Germinal center (tissue), 1 donor: ENCODE data around the gene PITX3.
"Not testable (repeated sequence)": the region's sequence is repeated elsewhere in the genome, so short reads cannot be mapped to it uniquely, and the experiment has no call there.

Experiments used
- DNase-seq: peaks from one replicate; pipeline ENCODE4 v3.0.0; 2012; ENCODE audit warnings: mixed read lengths, low spot score

The PITX3 gene

GRCh38 chr10:102254426-102254825, 13.1 kb upstream of the PITX3 start:
- no peak for DNase-seq

- DNase-seq, result not testable (repeated sequence)
Measured at GRCh38 chr10:102252508-102252907, 11.2 kb upstream of the PITX3 start.

- no peak for DNase-seq
Measured at GRCh38 chr10:102247734-102248133, 6.4 kb upstream of the PITX3 start.

- DNase-seq, result no peak
Measured at GRCh38 chr10:102246261-102246660, 4.9 kb upstream of the PITX3 start.

- no peak for DNase-seq
Measured at GRCh38 chr10:102245932-102246251, 4.6 kb upstream of the PITX3 start.

- peak; percentile 99 for DNase-seq
Measured at GRCh38 chr10:102245082-102245931, 4.0 kb upstream of the PITX3 start, which contains the start of gene GBF1. Gene GBF1, plus strand, starts transcription at chr10:102245532. Its CDS starts 13,407 bp downstream, at chr10:102258939.

GRCh38 chr10:102243309-102243708, 2.0 kb upstream of the PITX3 start:
- no peak for DNase-seq

GRCh38 chr10:102242118-102242485, 790 bp upstream of the PITX3 start:
- DNase-seq, result no peak

GRCh38 chr10:102241032-102241443, 274 bp downstream of the PITX3 start:
- DNase-seq, result no peak

GRCh38 chr10:102240467-102241031, 763 bp downstream of the PITX3 start:
- DNase-seq, result no peak

GRCh38 chr10:102237711-102238252, 3.5 kb downstream of the PITX3 start:
- no peak for DNase-seq

- no peak for DNase-seq
Measured at GRCh38 chr10:102236006-102236405, 5.3 kb downstream of the PITX3 start.

- DNase-seq, result no peak
Measured at GRCh38 chr10:102235598-102235920, 5.8 kb downstream of the PITX3 start.

GRCh38 chr10:102234888-102235597, 6.3 kb downstream of the PITX3 start:
- DNase-seq, result no peak

GRCh38 chr10:102233997-102234396, 7.3 kb downstream of the PITX3 start:
- DNase-seq, result no peak

- DNase-seq, result peak; percentile 86
Measured at GRCh38 chr10:102231357-102232318, 9.7 kb downstream of the PITX3 start.

GRCh38 chr10:102230861-102231356, 10.4 kb downstream of the PITX3 start:
- DNase-seq, result peak; percentile 63

GRCh38 chr10:102230264-102230860, 10.9 kb downstream of the PITX3 start:
- DNase-seq, result peak; percentile 45

GRCh38 chr10:102229810-102230263, 11.5 kb downstream of the PITX3 start:
- peak; percentile 83 for DNase-seq

- no peak for DNase-seq
Measured at GRCh38 chr10:102227050-102227449, 14.3 kb downstream of the PITX3 start.

GRCh38 chr10:102226542-102226870, 14.8 kb downstream of the PITX3 start:
- DNase-seq, result no peak
